GM10248 (cell line): ENCODE measurements around the gene SIGLEC5.

Experiments
- CTCF ChIA-PET: fragments of 300-600 bp; sonication (Branson Sonifier 250); formaldehyde crosslinking; extraction: SDS; loops from one replicate; lab custom pipeline; 2021; ENCODE audit warnings: antibody characterized with exemption; lab: Yijun Ruan, JAX
- POLR2A ChIA-PET: fragments of 350-650 bp; sonication (Branson Sonifier 250); formaldehyde crosslinking; extraction: SDS; loops from one replicate; lab custom pipeline; 2020; ENCODE audit warnings: antibody characterized with exemption; lab: Yijun Ruan, JAX
- DNase-seq: peaks from one replicate; pipeline ENCODE4 v3.0.0; 2012; ENCODE audit errors: extremely low spot score
- CTCF ChIP-seq: IDR thresholded peaks from 2 replicates; pipeline ENCODE4 v1.5.1; 2012; ENCODE audit warnings: mild to moderate bottlenecking, low read depth; ENCODE audit errors: extremely low read depth, missing control alignments, control extremely low read depth

The SIGLEC5 gene

DNA sequence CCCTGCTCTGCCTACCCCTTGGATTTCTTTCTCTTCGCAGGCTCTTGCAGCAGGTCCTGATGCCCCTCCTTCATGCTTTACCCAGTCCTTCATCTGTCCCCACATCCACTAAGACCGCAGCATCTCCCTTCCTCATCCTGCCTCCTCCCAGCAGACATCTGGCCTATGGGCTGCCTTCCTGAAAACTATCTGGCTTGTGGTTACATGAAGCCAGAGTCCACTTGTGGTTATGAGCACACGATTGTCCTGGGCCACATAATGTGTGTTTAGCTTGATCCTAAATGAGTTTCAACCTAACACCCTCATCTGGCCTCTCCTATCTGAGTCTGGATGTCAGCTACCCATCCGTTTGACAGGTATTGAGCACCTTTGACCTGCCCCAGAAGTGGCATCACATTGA lies 64.6 kb downstream of the SIGLEC5 start:
- CTCF ChIA-PET: interaction anchor here (0.9 to 2.3 kb wide), 12 partner anchors 10 to 169 kb away, joined by 3 to 11 read pairs (median 4); no protein-coding TSS in a partner anchor
- POLR2A ChIA-PET: no interaction called here
- DNase-seq: no peak
- no peak for TF ChIP-seq CTCF

- POLR2A ChIA-PET: no interaction called here
- CTCF ChIA-PET: interaction anchor here (0.6 to 2.3 kb wide), 15 partner anchors 9 to 143 kb away, joined by 3 to 11 read pairs (median 3); no protein-coding TSS in a partner anchor
- peak; percentile 52 for DNase-seq
- TF ChIP-seq CTCF: peak; percentile 17
Observed at GRCh38 chr19:51564791-51565190, 65.4 kb downstream of the SIGLEC5 start.
